Ovary (tissue), 3 donors: ENCODE data around the gene MBNL2.

Source experiments
- CTCF ChIP-seq, 3 donors: fragments of 450-650 bp in 2 of 3; fragments of 200-600 bp in 1 of 3; IDR thresholded peaks; one replicate each; pipeline versions ENCODE4 v1.5.1 to v1.8.0; 2016 to 2022; ENCODE audit warnings: antibody characterized with exemption in 3 of 3, mild to moderate bottlenecking in 1 of 3
- EP300 ChIP-seq: sonication (generic); formaldehyde crosslinking; IDR thresholded peaks from one replicate; pipeline ENCODE4 v1.6.1; 2017; ENCODE audit warnings: antibody characterized with exemption
- POLR2A ChIP-seq: fragments of 450-650 bp; IDR thresholded peaks from one replicate; pipeline ENCODE4 v1.6.1; 2017; ENCODE audit warnings: antibody characterized with exemption, mild to moderate bottlenecking, moderate library complexity
- donor health status: DM: no; HTN: no; CAD: no.

GRCh38 chr13:97327086-97327485 is 105.0 kb downstream of the MBNL2 start:
- TF ChIP-seq CTCF (IDR thresholded peaks at IDR 0.05) (no peak), POLR2A (no peak), EP300 (no peak)
